ENCODE measurements around the gene COQ8B.

COQ8B gene

DNA sequence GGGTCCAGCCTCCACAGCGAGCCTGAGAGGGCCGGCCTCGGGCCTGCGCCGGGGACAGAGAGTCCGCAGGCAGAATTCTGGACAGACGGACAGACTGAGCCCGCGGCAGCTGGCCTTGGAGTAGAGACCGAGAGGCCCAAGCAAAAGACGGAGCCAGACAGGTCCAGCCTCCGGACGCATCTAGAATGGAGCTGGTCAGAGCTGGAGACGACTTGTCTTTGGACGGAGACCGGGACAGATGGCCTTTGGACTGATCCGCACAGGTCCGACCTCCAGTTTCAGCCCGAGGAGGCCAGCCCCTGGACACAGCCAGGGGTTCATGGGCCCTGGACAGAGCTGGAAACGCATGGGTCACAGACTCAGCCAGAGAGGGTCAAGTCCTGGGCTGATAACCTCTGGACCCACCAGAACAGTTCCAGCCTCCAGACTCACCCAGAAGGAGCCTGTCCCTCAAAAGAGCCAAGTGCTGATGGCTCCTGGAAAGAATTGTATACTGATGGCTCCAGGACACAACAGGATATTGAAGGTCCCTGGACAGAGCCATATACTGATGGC, 716 bp upstream of the COQ8B start:
- Histone ChIP-seq H3K36me3 (ENCODE audit: insufficient read depth, low read length) (peaks cover 5% of the 10 kb centered on the region; the same call in 1 of the 2 replicates), H3K4me3 (ENCODE audit: low read depth, low read length, poor library complexity, severe bottlenecking) (peak overlapping the region; percentile 95), H3K79me2 (ENCODE audit: insufficient read depth, low read length) (peaks cover 2% of the 10 kb centered on the region; the same call in 1 of the 2 replicates), H4K20me1 (ENCODE audit: insufficient read depth, low read length) (no peaks in the 10 kb centered on the region), H3F3A (ENCODE audit: insufficient read depth, low read length) (no peaks in the 10 kb centered on the region), H3K9ac (ENCODE audit: low read length) (peak overlapping the region; percentile 92), H3K27me3 (ENCODE audit: insufficient read depth, low read length) (no peaks in the 10 kb centered on the region), H3K9me3 (ENCODE audit: low read length) (no peaks in the 10 kb centered on the region), H3K4me2 (ENCODE audit: low read length) (peak overlapping the region; percentile 88), H2AFZ (ENCODE audit: low read length) (no peak overlapping the region), H3K4me1 (ENCODE audit: insufficient read depth, low read length, severe bottlenecking) (peaks cover 48% of the 10 kb centered on the region), H3K27ac (ENCODE audit: low read depth, low read length, poor library complexity, severe bottlenecking) (peak overlapping the region; percentile 72), H3K9me2 (ENCODE audit: low read depth, low read length) (no peaks in the 10 kb centered on the region)
- TF ChIP-seq CTCF (IDR thresholded peaks at IDR 0.05; ENCODE audit: low read length) (no peak), EZH2 (IDR thresholded peaks at IDR 0.05; ENCODE audit: borderline replicate concordance, low read length) (no peak)

- Histone ChIP-seq H3K4me3 (ENCODE audit: low read depth, low read length, poor library complexity, severe bottlenecking) (peak overlapping the region; percentile 95), H2AFZ (ENCODE audit: low read length) (no peak overlapping the region), H3K27ac (ENCODE audit: low read depth, low read length, poor library complexity, severe bottlenecking) (peak overlapping the region; percentile 89), H4K20me1 (ENCODE audit: insufficient read depth, low read length) (no peaks in the 10 kb centered on the region), H3K9me2 (ENCODE audit: low read depth, low read length) (no peaks in the 10 kb centered on the region), H3K79me2 (ENCODE audit: insufficient read depth, low read length) (peaks cover 2% of the 10 kb centered on the region; the same call in 1 of the 2 replicates), H3K4me2 (ENCODE audit: low read length) (peak overlapping the region; percentile 88), H3F3A (ENCODE audit: insufficient read depth, low read length) (no peaks in the 10 kb centered on the region), H3K9me3 (ENCODE audit: low read length) (no peaks in the 10 kb centered on the region), H3K27me3 (ENCODE audit: insufficient read depth, low read length) (no peaks in the 10 kb centered on the region), H3K9ac (ENCODE audit: low read length) (peak overlapping the region; percentile 92), H3K36me3 (ENCODE audit: insufficient read depth, low read length) (peaks cover 5% of the 10 kb centered on the region; the same call in 1 of the 2 replicates), H3K4me1 (ENCODE audit: insufficient read depth, low read length, severe bottlenecking) (peaks cover 48% of the 10 kb centered on the region)
- TF ChIP-seq CTCF (IDR thresholded peaks at IDR 0.05; ENCODE audit: low read length) (no peak), EZH2 (IDR thresholded peaks at IDR 0.05; ENCODE audit: borderline replicate concordance, low read length) (no peak)
These were observed 630 bp downstream of the COQ8B start for GRCh38 chr19:40716031-40716481.

DNA sequence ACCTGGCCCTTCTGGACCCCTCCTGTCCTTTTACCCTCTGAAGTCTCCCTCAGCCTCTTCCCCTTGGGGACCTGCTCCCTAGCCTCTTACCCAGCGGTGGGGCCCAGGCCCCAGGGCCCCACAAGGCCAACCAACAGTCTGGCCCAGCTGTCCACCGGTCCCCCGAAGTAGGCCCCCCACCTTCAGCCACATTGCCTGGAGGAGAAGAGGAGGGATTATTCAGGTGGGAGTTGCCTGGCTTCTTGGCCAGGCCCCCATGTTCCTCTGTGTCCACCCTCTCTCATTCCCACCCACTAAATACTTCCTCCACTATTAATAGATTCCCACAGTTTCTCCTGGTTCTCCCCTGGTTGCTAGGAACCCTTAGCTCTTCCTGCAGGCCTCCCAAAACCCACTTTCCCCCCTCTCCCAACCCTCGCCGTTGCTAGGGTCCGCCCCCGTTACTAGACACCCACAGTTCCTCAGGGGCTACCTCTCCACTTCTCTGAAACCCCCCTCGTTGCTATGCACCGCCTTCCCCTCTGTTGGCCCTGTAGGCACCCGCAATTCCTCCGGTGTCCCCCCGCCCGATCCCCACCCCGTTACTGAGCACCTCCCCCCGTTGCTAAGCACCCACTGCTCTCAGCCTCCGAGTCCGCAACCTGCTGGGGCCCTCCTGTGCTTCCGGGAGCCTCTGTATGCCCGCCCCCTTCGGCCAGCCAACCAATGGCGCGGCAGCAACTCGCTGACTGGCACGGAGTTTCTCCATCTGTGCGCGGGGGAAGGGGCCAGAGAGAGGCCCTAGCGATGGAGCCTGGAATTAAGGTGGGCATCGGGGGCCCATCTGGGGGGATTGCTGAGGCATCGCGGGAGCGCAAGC, 2.0 kb downstream of the COQ8B start:
- H3K9me2 ChIP-seq (ENCODE audit: low read depth, low read length) = no peaks in the 10 kb centered on the region
- peak overlapping the region; percentile 88 for H3K4me2 ChIP-seq (ENCODE audit: low read length)
- TF ChIP-seq EZH2 (IDR thresholded peaks at IDR 0.05; ENCODE audit: borderline replicate concordance, low read length) (no peak), CTCF (IDR thresholded peaks at IDR 0.05; ENCODE audit: low read length) (no peak)
- H4K20me1 ChIP-seq (ENCODE audit: insufficient read depth, low read length) = no peaks in the 10 kb centered on the region
- peak overlapping the region; percentile 89 for H3K27ac ChIP-seq (ENCODE audit: low read depth, low read length, poor library complexity, severe bottlenecking)
- peak overlapping the region; percentile 95 for H3K4me3 ChIP-seq (ENCODE audit: low read depth, low read length, poor library complexity, severe bottlenecking)
- H3K27me3 ChIP-seq (ENCODE audit: insufficient read depth, low read length) = no peaks in the 10 kb centered on the region
- H3F3A ChIP-seq (ENCODE audit: insufficient read depth, low read length) = no peaks in the 10 kb centered on the region
- H3K36me3 ChIP-seq (ENCODE audit: insufficient read depth, low read length) = peaks cover 9% of the 10 kb centered on the region; the same call in 1 of the 2 replicates
- H3K9ac ChIP-seq (ENCODE audit: low read length) = peak overlapping the region; percentile 92
- peaks cover 44% of the 10 kb centered on the region for H3K4me1 ChIP-seq (ENCODE audit: insufficient read depth, low read length, severe bottlenecking)
- H3K79me2 ChIP-seq (ENCODE audit: insufficient read depth, low read length) = peaks cover 2% of the 10 kb centered on the region; the same call in 1 of the 2 replicates
- no peak overlapping the region for H2AFZ ChIP-seq (ENCODE audit: low read length)
- no peaks in the 10 kb centered on the region for H3K9me3 ChIP-seq (ENCODE audit: low read length)

Data from OCI-LY1 (cell line).